OCI-LY7 (cell line): ENCODE results near the gene FAM25A. TPM values are rescaled to one million over a fixed set of nuclear protein-coding genes. Genes with fewer than 3 reads are reported as not detected.
"Not testable (repeated sequence)": the region's sequence is repeated elsewhere in the genome, so short reads cannot be mapped to it uniquely, and the experiment has no call there.

Source experiments
- BruUV-seq: library from RNA; stranded (reverse); fragments of 400-500 nt; replicated peaks from 2 replicates; lab custom pipeline; 2021; lab: Mats Ljungman, UMichigan
- CTCF ChIA-PET: fragments of 300-600 bp; sonication (Branson Sonifier 250); formaldehyde crosslinking; loops from one replicate; lab custom pipeline; 2022; ENCODE audit warnings: antibody characterized with exemption; ENCODE audit not compliant: unreplicated experiment; lab: Charles Lee
- POLR2A ChIA-PET: fragments of 300-600 bp; sonication (Branson Sonifier 250); formaldehyde crosslinking; loops from one replicate; lab custom pipeline; 2022; ENCODE audit warnings: antibody characterized with exemption; lab: Charles Lee
- DNase-seq: peaks from one replicate; pipeline ENCODE4 v3.0.0-alpha.2; 2015; ENCODE audit warnings: low spot score
- H2AFZ ChIP-seq: fragments of 200-600 bp; sonication (generic), shearing (Covaris generic); 2 replicates; pipeline ENCODE4 v1.6.1; 2014; ENCODE audit warnings: mild to moderate bottlenecking, antibody characterized with exemption, low read length, moderate library complexity
- H3K27ac ChIP-seq: fragments of 200-600 bp; sonication (generic); 2 replicates; pipeline ENCODE4 v1.5.1; 2014; ENCODE audit warnings: mixed run types, low read depth, mild to moderate bottlenecking, moderate library complexity, low read length, inconsistent platforms; ENCODE audit not compliant: poor library complexity, severe bottlenecking
- H3K36me3 ChIP-seq: fragments of 200-600 bp; sonication (generic); 2 replicates; pipeline ENCODE4 v1.6.1; 2014; ENCODE audit warnings: mild to moderate bottlenecking, antibody characterized with exemption, low read length, moderate library complexity, mixed read lengths; ENCODE audit not compliant: insufficient read depth
- H3K4me1 ChIP-seq: fragments of 200-600 bp; sonication (generic); 2 replicates; pipeline ENCODE4 v1.5.1; 2014; ENCODE audit warnings: mild to moderate bottlenecking, low read length; ENCODE audit not compliant: insufficient read depth, poor library complexity, severe bottlenecking
- H3K4me2 ChIP-seq: fragments of 200-600 bp; sonication (generic); 2 replicates; pipeline ENCODE4 v1.6.1; 2014; ENCODE audit warnings: mild to moderate bottlenecking, low read length
- H3K4me3 ChIP-seq: fragments of 200-600 bp; sonication (generic); 2 replicates; pipeline ENCODE4 v1.5.1; 2014; ENCODE audit warnings: mild to moderate bottlenecking, low read depth, low read length; ENCODE audit not compliant: poor library complexity, severe bottlenecking
- H3K79me2 ChIP-seq: fragments of 200-600 bp; sonication (generic); 2 replicates; pipeline ENCODE4 v1.6.1; 2016; ENCODE audit warnings: low read depth, mild to moderate bottlenecking, low read length, moderate library complexity, mixed read lengths; ENCODE audit not compliant: insufficient read depth
- H3K9me2 ChIP-seq: fragments of 200-600 bp; sonication (generic); 2 replicates; pipeline ENCODE4 v1.6.1; 2016; ENCODE audit warnings: mild to moderate bottlenecking, low read length, mixed read lengths; ENCODE audit not compliant: insufficient read depth
- H3K9me3 ChIP-seq: fragments of 200-600 bp; sonication (generic); 2 replicates; pipeline ENCODE4 v1.6.1; 2014; ENCODE audit warnings: mild to moderate bottlenecking, mixed run types, low read length, mixed read lengths
- H4K20me1 ChIP-seq: fragments of 200-600 bp; sonication (generic); 2 replicates; pipeline ENCODE4 v1.6.1; 2014; ENCODE audit warnings: mild to moderate bottlenecking, antibody characterized with exemption, low read length, moderate library complexity, mixed read lengths; ENCODE audit not compliant: insufficient read depth
- CTCF ChIP-seq: fragments of 200-600 bp; sonication (generic); conservative IDR thresholded peaks from 2 replicates; pipeline ENCODE4 v1.5.1; 2014; ENCODE audit warnings: mild to moderate bottlenecking, antibody characterized with exemption, low read length, moderate library complexity, mixed read lengths
- EZH2phosphoT487 ChIP-seq: fragments of 200-600 bp; sonication (generic); IDR thresholded peaks from 2 replicates; pipeline ENCODE4 v1.6.1; 2018; ENCODE audit warnings: low read depth, borderline replicate concordance, mild to moderate bottlenecking, mixed run types, antibody characterized with exemption, low read length, moderate library complexity, mixed read lengths
- intact Hi-C: fragments of 100-400 bp; cut with micrococcal nuclease; formaldehyde crosslinking; loops from one replicate; pipeline ENCODE4 v1.10.0; 2022; ENCODE audit not compliant: unreplicated experiment
- total RNA-seq, 2 experiments: library from RNA; depleted of rRNA in 1 of 2; stranded (reverse); fragments of >200 nt in 1 of 2; shearing (Covaris generic) in 1 of 2; gene quantifications; 2 replicates each; pipeline ENCODE4 v1.2.3, GENCODE V29; 2014 to 2022

FAM25A gene
- total RNA-seq, 2 experiments from 2014 or later, result not detected

GRCh38 chr10:87000491-87000890, 19.6 kb upstream of the FAM25A start:
- Histone ChIP-seq H4K20me1 (no peaks in the 10 kb centered on the region), H3K4me2 (no peak overlapping the region), H2AFZ (no peak overlapping the region), H3K4me1 (no peaks in the 10 kb centered on the region), H3K9me2 (no peaks in the 10 kb centered on the region), H3K4me3 (no peak overlapping the region), H3K9me3 (no peaks in the 10 kb centered on the region), H3K36me3 (no peaks in the 10 kb centered on the region), H3K79me2 (no peaks in the 10 kb centered on the region), H3K27ac (no peak overlapping the region)
- TF ChIP-seq CTCF (no peak), EZH2phosphoT487 (no peak)
- no TSS peak for BruUV-seq
- POLR2A ChIA-PET, result no interaction called here
- intact Hi-C loops, result no loop called here
- DNase-seq, result no peak
- CTCF ChIA-PET, result no interaction called here

GRCh38 chr10:87007124-87007523, 13.0 kb upstream of the FAM25A start:
- H3K4me1 ChIP-seq, intact Hi-C loops, H4K20me1 ChIP-seq, CTCF ChIA-PET, H3K36me3 ChIP-seq, DNase-seq, H2AFZ ChIP-seq, H3K4me3 ChIP-seq, H3K4me2 ChIP-seq, H3K27ac ChIP-seq, H3K9me3 ChIP-seq, POLR2A ChIA-PET, H3K79me2 ChIP-seq, H3K9me2 ChIP-seq, BruUV-seq: not testable (repeated sequence)

GRCh38 chr10:87007674-87008073, 12.4 kb upstream of the FAM25A start:
- H3K4me2 ChIP-seq, H3K36me3 ChIP-seq, BruUV-seq, H2AFZ ChIP-seq, H3K9me2 ChIP-seq, CTCF ChIA-PET, H3K79me2 ChIP-seq, H3K4me1 ChIP-seq, DNase-seq, H3K4me3 ChIP-seq, H4K20me1 ChIP-seq, intact Hi-C loops, H3K9me3 ChIP-seq, H3K27ac ChIP-seq, POLR2A ChIA-PET: not testable (repeated sequence)

- H3K9me3 ChIP-seq, BruUV-seq, H3K4me2 ChIP-seq, H4K20me1 ChIP-seq, H3K36me3 ChIP-seq, CTCF ChIA-PET, intact Hi-C loops, H3K4me1 ChIP-seq, DNase-seq, H3K9me2 ChIP-seq, H3K4me3 ChIP-seq, H3K79me2 ChIP-seq, POLR2A ChIA-PET, H3K27ac ChIP-seq, H2AFZ ChIP-seq: not testable (repeated sequence)
Observed at GRCh38 chr10:87008303-87008702, 11.8 kb upstream of the FAM25A start.

- DNase-seq, H3K9me3 ChIP-seq, H3K27ac ChIP-seq, H4K20me1 ChIP-seq, H3K9me2 ChIP-seq, CTCF ChIA-PET, H3K4me2 ChIP-seq, POLR2A ChIA-PET, H3K4me3 ChIP-seq, H3K4me1 ChIP-seq, H2AFZ ChIP-seq, H3K36me3 ChIP-seq, H3K79me2 ChIP-seq, intact Hi-C loops, BruUV-seq: not testable (repeated sequence)
Observed at GRCh38 chr10:87009134-87009696, 10.9 kb upstream of the FAM25A start.

GRCh38 chr10:87013528-87013927, 6.6 kb upstream of the FAM25A start:
- DNase-seq, H3K4me3 ChIP-seq, H4K20me1 ChIP-seq, H3K9me3 ChIP-seq, H3K4me2 ChIP-seq, BruUV-seq, POLR2A ChIA-PET, H3K4me1 ChIP-seq, H3K36me3 ChIP-seq, intact Hi-C loops, CTCF ChIA-PET, H3K27ac ChIP-seq, H3K79me2 ChIP-seq, H2AFZ ChIP-seq, H3K9me2 ChIP-seq: not testable (repeated sequence)
